ENCODE measurements around the gene HS3ST3B1. TPM values are rescaled to one million over a fixed set of nuclear protein-coding genes. Genes with fewer than 3 reads are reported as not detected.
A peak's percentile ranks its signal among the peaks of the same experiment; 100 is the strongest.

Gene HS3ST3B1
- total and polyA plus RNA-seq, 8 donors = 0.30 to 2.8 (median 1.5) TPM

GRCh38 chr17:14302431-14303099 is 1.7 kb downstream of the HS3ST3B1 start:
- 1 to 2% methylated on average over 64 of the region's 64 CpGs for WGBS, 2 donors
- TF ChIP-seq CTCF (IDR thresholded peaks at IDR 0.05) = peak; percentile 71 to 96 (median 94)
- peak; percentile 78 to 95 (median 86) for DNase-seq
- H3K9me3 ChIP-seq = no peaks in the 10 kb centered on the region
- intact Hi-C loops (cut with DNase I) = loop anchor here in 2 of 3 donors (5.0 kb wide), 2 partner anchors 705 to 710 kb away; no protein-coding TSS in a partner anchor
- H3K4me3 ChIP-seq = peak overlapping the region; percentile 28 to 63 (median 42)
- FAIRE-seq = no peak
- H3K27me3 ChIP-seq = peaks cover 0 to 34% (median 6%) of the 10 kb centered on the region in 4 donors
- peaks cover 8 to 12% (median 10%) of the 10 kb centered on the region in 3 donors for H3K4me1 ChIP-seq
- H3K27ac ChIP-seq = peak overlapping the region in 1 of 4 donors; percentile 6
- H3K36me3 ChIP-seq = no peaks in the 10 kb centered on the region
- ATAC-seq = peak; percentile 66 to 80 (median 76)

GRCh38 chr17:14303343-14304221 is 2.7 kb downstream of the HS3ST3B1 start:
- Histone ChIP-seq H3K27ac (no peak overlapping the region), H3K36me3 (no peaks in the 10 kb centered on the region), H3K4me1 (peaks cover 8 to 12% (median 10%) of the 10 kb centered on the region in 3 donors), H3K27me3 (peaks cover 0 to 28% (median 1%) of the 10 kb centered on the region in 4 donors), H3K9me3 (no peaks in the 10 kb centered on the region), H3K4me3 (peak overlapping the region in 1 of 4 donors; percentile 63)
- intact Hi-C loops (cut with DNase I) = loop anchor here in 2 of 3 donors (5.0 kb wide), 2 partner anchors 706 to 711 kb away; no protein-coding TSS in a partner anchor
- no peak for TF ChIP-seq CTCF (IDR thresholded peaks at IDR 0.05)
- 8 to 9% methylated on average over 56 of the region's 56 CpGs for WGBS, 2 donors
- DNase-seq = peak in 1 of 6 donors; percentile 58
- ATAC-seq = no peak
- no peak for FAIRE-seq

- Histone ChIP-seq H3K36me3 (no peaks in the 10 kb centered on the region), H3K4me1 (peaks cover 8 to 12% (median 8%) of the 10 kb centered on the region in 3 donors), H3K27me3 (peaks cover 0 to 21% (median 0%) of the 10 kb centered on the region in 4 donors), H3K27ac (no peak overlapping the region), H3K9me3 (no peaks in the 10 kb centered on the region), H3K4me3 (peak overlapping the region in 1 of 4 donors; percentile 63)
- FAIRE-seq = no peak
- TF ChIP-seq CTCF (IDR thresholded peaks at IDR 0.05) = no peak
- intact Hi-C loops (cut with DNase I) = loop anchor here in 2 of 3 donors (5.0 kb wide), 2 partner anchors 707 to 712 kb away; no protein-coding TSS in a partner anchor
- 27 to 31% methylated on average over 21 of the region's 21 CpGs for WGBS, 2 donors
- DNase-seq = no peak
- no peak for ATAC-seq
Observed at GRCh38 chr17:14304222-14304772, 3.4 kb downstream of the HS3ST3B1 start.

- DNase-seq (no peak), ATAC-seq (no peak), FAIRE-seq (no peak)
- no peak for TF ChIP-seq CTCF (IDR thresholded peaks at IDR 0.05)
- H3K36me3 ChIP-seq = no peaks in the 10 kb centered on the region
- peaks cover 1 to 10% (median 8%) of the 10 kb centered on the region in 3 donors for H3K4me1 ChIP-seq
- H3K9me3 ChIP-seq = no peaks in the 10 kb centered on the region
- intact Hi-C loops (cut with DNase I) = loop anchor here in 2 of 3 donors (5.0 kb wide), 2 partner anchors 708 to 713 kb away; no protein-coding TSS in a partner anchor
- WGBS, 2 donors = 71 to 82% methylated on average over 15 of the region's 15 CpGs
- no peak overlapping the region for H3K4me3 ChIP-seq
- peaks cover 0 to 14% (median 0%) of the 10 kb centered on the region in 4 donors for H3K27me3 ChIP-seq
- H3K27ac ChIP-seq = no peak overlapping the region
Observed at GRCh38 chr17:14304773-14305517, 4.1 kb downstream of the HS3ST3B1 start.
